ENCODE results near the gene ARHGDIA.

The ARHGDIA gene

DNA sequence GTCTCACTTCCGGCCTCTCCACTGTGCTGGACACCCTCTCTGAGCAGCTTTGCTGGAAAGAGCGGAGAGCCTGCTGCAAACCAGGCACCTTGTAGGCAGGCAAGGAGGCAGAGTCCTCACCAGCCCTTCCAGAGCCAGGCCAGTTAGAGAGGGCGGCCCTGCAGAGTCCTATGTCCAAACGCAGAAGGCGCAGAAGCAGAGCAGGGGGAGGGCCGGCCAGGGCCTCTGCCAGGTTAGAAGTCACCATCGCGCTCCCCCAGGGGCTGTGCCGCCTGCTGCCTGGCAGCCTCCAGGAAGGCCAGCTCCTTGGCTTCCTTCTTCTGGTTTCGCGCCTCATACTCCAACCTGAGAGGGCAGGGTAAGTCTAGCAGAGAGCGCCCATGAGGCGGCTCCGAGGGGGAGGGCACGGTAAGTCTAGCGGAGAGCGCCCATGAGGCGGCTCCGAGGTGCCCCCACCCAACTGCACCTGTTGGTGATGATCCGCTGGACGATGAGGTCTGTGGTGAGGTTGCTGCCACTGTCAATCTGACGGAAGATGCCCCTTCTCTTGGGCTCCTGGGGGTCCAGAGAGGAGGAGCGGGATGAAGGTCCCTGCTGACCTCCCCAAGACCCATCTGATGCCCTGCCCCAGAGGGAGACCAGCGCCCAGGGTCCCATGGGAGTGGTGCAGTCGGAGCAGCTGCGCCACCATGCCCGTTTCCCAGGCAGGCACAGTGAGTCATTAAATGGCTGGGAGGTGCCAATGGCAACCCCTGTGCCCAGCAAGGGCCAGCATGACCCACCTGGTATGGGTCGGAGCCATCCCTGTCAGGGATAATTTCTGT lies 33.7 kb upstream of the ARHGDIA start:
- TF ChIP-seq, protein P1, sequence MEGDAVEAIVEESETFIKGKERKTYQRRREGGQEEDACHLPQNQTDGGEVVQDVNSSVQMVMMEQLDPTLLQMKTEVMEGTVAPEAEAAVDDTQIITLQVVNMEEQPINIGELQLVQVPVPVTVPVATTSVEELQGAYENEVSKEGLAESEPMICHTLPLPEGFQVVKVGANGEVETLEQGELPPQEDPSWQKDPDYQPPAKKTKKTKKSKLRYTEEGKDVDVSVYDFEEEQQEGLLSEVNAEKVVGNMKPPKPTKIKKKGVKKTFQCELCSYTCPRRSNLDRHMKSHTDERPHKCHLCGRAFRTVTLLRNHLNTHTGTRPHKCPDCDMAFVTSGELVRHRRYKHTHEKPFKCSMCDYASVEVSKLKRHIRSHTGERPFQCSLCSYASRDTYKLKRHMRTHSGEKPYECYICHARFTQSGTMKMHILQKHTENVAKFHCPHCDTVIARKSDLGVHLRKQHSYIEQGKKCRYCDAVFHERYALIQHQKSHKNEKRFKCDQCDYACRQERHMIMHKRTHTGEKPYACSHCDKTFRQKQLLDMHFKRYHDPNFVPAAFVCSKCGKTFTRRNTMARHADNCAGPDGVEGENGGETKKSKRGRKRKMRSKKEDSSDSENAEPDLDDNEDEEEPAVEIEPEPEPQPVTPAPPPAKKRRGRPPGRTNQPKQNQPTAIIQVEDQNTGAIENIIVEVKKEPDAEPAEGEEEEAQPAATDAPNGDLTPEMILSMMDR (conservative IDR thresholded peaks at IDR 0.05): no peak
- no peak for TF ChIP-seq ZFX (IDR thresholded peaks at IDR 0.05)
- no peak overlapping the region for H3K27ac ChIP-seq

DNA sequence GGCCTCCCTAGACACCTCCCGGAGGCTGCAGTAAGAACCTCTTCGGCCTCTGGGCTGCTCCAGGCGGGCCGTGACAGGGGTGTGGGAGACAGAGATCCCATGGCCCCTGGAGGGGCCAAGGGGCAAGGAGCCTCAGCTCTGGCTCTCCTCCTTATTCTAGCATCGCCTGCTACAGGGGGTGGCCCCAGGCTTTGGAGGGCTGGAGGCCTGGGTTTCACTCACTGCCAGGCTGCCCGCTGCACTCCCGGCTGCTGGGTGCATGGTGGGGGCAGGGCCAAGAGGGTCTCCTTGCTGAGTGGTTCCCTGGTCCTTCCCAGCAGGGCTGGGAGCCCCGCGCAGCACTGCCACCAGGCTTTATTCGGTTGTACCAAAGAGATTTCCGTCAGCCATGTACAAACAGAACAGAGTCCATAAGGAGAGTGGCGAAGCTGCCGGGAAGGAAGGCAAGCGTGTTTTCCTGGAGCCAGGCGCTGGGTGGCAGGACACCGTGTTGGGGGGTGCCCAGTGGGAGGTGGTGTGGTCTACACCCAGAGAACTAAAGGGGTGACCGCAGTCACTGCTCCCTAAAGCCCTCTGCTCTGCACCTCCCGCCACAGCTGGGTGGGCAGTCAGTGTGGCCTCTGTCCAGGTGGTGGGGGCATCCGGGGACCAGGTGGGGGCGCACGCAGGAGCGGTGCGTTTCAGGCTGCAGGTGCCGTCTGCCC lies 32.9 kb upstream of the ARHGDIA start:
- no peak overlapping the region for H3K27ac ChIP-seq
- TF ChIP-seq, protein P1 (conservative IDR thresholded peaks at IDR 0.05): no peak
- no peak for TF ChIP-seq ZFX (IDR thresholded peaks at IDR 0.05)

DNA sequence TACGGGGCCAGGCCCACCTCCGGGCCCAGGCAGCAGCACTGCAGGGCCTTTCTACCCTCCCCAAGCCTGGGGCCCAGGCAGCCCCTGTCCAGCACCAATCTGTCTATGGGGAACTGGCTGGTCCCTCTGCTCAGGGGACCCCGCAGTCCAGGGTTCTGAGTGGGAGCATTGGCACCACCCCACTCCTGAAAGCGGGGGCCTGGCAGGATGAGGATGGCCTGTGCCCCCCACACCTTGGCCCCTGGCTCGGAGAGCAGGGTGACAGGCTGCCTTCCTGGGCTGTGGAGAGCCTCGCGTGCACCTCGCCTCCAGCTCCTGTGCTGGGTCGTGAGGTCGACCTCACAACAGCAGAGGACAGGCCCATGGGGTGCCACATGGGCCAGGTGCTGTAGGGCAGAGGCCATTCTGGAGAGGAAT lies 32.3 kb upstream of the ARHGDIA start:
- H3K27ac ChIP-seq: no peak overlapping the region
- TF ChIP-seq ZFX (IDR thresholded peaks at IDR 0.05): no peak
- TF ChIP-seq, protein P1 (conservative IDR thresholded peaks at IDR 0.05): no peak

DNA sequence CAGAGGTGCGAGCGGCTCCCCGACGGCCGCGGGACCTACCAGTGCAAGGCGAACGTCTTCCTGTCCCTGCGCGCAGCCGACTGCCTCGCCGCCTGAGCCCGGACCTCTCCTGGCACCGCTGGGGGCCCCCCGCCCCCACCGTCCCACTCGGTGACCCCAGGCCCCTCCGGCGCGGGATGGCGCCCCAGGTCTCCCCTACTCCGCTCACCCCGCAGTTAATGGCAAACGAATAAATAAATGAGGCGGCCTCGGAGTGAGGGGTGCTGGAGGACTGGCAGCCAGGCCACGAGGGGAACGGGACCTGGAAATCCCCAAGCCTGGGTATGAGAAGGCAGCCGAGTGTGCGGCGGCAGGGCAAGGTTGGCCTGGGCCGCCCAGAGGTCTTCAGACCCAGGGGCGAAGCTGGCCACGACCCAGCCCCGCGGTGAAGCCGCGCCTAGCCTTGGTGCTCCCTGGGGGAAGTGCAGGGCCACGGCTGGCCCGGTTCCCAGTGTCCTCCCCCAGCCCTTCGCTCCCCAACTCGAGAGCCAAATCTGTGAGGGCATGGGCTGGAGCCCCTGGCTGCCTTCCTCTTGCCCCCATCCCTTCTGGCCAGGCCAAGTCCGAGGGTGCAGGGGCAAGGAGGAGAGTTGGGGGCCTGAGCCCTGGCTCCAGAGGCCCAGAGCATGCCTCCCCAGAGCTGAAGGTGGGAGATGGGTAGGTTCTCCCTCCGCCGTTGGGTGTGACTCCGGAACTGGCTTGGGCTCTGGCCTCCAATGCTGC lies 31.7 kb upstream of the ARHGDIA start:
- no peak overlapping the region for H3K27ac ChIP-seq
- no peak for TF ChIP-seq ZFX (IDR thresholded peaks at IDR 0.05)
- TF ChIP-seq, protein P1 (conservative IDR thresholded peaks at IDR 0.05): no peak

DNA sequence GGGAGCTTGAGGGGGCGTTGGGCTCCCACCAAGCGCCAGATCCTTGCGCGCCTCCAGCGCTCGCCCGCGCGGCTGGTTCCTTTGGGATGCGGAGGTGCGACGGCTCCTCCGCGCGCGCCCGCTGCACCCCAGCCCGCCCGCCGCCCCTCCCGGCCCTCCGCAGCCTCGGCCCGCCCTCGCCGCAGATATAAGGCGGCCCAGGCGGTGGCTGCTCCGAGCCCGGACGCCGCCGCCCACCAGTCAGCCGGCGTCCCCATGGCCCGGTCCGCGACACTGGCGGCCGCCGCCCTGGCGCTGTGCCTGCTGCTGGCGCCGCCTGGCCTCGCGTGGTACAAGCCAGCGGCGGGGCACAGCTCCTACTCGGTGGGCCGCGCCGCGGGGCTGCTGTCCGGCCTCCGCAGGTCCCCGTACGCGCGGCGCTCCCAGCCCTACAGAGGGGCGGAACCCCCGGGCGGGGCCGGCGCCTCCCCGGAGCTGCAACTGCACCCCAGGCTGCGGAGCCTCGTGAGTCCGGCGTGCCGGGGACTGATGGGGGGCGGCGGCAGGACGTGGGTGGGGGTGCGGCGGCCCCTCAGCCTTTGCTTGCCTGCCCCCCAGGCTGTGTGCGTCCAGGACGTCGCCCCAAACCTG lies 31.0 kb upstream of the ARHGDIA start, which contains the start of gene NPB:
Gene NPB, plus strand, starts transcription at position 216 of the 630 bp plus-strand sequence. Its CDS starts 40 bp downstream, at position 256.
- TF ChIP-seq ZFX (IDR thresholded peaks at IDR 0.05): no peak
- TF ChIP-seq, protein P1 (conservative IDR thresholded peaks at IDR 0.05): no peak
- H3K27ac ChIP-seq: no peak within 1 kb of the TSS

DNA sequence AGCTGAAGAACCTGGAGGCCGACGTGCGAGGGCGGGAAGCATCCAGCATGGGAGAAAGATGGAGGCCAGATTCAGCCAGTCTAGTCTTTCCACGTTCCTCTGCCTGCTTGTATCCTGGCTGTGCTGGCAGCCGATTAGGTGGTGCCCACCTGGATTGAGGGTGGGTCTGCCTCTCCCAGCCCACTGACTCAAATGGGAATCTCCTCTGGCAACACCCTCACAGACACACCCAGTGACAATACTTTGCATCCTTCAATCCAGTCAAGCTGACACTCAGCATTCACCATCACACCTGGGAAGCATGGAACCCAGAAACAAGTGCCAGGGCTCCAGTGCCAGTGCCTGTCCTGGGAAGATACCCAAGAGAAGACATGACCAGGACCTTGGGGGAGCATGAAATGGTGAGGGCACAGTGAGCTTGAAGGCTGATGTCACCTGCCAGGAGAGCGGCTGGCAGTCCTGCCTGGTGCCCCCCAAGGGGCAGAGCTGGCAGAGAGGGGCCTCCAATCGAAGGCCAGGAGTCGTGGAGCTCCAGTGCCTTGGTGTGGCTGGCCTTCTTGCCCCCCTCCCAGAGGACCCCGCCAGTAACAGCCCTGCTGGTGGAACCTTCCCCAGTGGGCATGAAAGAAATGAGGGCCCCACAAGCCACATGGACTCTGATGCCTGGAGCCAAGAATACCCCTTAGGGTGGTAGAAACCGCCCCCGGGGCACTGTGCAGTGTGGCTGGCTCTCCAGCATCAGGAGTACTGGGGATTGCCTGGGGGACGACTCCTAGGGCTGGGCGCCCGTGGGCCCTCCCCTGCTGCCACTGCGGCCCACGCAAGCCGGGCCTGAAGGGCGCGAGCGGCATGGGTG lies 30.3 kb upstream of the ARHGDIA start:
- no peak for TF ChIP-seq ZFX (IDR thresholded peaks at IDR 0.05)
- TF ChIP-seq, protein P1 (conservative IDR thresholded peaks at IDR 0.05): no peak
- no peak overlapping the region for H3K27ac ChIP-seq
